HG03558 (cell line): Measurements from ENCODE around the gene XXYLT1.

Source experiments
- ATAC-seq: cut with Tn5 transposase; IDR thresholded peaks from one replicate; pipeline ENCODE4 v1.9.1; 2021; ENCODE audit warnings: moderate number of reproducible peaks; ENCODE audit not compliant: unreplicated experiment; ENCODE audit errors: extremely low read depth

Gene XXYLT1

DNA sequence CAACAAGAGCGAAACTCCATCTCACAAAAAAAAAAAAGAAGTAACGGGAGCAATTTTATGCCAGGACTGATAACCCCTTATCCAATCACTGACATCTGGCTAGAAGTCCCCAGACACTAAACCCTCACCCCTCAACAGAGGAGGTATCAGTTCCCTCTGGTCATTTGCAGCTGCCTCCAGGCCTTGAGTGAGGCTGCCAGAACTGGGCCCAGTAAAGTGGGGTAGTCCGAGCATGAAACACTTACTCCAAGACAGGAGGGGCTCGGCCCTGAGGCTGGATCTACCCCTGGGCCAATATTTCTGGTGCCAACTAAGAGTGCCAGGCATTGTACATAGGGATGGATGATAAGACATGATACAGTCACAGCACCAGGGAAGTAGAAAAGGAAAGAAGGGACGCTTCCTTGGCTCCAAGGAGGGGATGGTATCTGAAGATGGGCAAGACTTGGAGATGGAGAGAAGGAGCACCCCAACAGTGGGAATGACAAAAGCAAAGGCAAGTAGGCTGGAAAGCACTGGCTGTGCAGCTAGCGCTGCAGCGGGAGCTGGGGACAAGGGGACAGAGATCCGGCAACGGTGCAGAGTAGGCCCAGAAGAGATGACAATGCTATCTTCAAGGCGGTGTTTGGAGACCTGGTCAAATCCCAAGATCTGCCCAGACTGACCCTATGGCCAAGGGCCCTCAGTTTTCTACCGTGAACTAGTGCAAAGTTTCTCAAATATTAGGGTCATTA lies 2.2 kb downstream of the XXYLT1 start:
- no peak for ATAC-seq

DNA sequence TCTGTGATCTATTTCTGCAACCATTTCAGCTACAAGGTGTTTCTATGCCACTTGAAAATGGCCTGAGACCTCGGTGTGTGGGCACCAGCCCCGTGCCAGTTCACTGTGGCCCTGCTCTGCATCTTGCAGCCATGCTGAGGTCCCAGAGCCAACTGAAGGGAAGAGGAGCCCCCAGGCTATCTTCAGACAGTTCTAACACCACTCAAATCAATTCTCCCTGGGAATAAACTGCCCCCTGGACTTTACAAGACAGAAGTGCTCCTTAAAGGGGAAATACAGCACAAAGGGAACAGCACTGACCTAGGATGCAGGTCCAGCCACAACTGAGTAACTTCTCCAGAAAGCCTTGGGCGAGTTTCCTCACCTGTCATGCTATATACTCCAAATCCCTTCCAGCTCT lies 3.9 kb downstream of the XXYLT1 start:
- ATAC-seq, result no peak

DNA sequence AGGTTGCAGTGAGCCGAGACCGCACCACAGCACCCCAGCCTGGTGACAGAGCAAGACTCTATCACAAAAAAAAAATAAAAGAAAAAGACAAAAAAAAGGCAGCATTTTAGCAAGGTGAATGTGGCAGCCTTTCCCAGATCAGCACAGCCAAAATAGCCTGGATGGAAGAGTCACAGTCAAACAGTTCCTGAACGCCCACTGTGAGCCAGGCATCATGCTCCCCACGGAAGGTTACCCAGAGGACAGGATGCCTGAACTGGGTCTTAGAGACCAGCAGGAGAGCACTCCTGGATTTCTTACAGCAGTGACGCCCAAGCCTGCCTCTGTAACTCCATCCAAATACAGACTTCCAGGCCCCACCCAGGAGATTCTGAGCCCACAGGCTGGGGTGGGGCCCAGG lies 4.5 kb downstream of the XXYLT1 start:
- ATAC-seq, result no peak

DNA sequence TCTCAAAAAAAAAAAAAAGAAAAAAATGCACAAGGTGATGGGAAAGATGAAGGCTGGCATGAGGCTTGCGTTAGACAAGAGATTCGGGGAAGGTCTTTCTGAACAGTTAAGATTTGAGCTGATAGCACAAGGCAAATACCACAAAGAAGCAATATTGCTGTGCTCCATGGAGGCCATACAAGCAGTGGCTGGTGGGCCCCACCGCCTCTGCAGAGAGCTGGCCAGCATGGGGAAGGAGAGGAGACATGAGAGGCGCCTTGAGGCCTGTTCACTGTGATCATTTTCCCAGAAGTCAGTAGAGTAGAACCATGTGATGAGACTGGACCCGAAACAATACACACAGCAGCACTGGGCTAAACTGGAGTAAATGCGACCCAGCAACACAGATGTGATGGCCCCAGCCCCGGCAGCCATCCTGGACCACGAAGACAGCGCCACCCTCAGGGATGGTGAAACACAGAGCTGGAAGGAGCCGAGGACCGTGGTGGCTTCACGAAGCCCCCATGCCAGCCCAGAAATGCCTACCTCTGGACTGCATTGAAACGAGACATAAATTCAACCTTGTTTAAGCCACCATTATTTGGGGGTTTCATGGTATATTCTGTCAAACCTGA lies 5.5 kb downstream of the XXYLT1 start:
- ATAC-seq, result no peak

DNA sequence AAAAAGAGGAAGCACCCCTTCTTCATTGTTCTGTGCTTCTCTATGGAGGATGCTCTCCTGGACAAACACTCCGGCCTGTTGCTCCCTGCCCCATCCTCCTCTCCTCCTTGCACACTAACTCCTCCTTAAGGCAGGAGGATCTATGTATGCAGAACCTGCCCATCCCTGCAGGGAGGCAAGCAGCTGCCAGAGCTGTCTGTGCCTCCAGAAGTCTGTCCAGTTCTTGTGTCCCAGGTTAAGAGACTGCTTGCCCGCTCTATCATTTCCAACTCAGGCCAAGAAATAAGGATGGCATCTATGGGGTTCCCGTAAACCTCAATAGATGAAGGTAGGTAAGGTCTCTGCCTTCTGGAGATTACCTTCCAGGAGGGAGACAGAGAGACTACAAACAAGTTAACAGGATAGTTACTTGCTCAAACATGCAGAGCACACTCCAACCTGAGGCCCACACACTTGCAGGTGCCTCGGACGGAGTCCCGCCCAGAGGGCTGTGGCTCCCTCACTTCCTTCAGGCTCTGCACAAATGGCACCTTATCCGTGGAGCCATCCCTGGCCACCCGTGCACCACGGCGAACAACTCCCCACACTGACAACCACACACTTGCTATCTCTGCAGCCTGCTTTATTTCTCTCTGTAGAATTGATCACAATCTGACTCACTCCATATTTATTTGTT lies 6.9 kb downstream of the XXYLT1 start:
- ATAC-seq, result no peak

DNA sequence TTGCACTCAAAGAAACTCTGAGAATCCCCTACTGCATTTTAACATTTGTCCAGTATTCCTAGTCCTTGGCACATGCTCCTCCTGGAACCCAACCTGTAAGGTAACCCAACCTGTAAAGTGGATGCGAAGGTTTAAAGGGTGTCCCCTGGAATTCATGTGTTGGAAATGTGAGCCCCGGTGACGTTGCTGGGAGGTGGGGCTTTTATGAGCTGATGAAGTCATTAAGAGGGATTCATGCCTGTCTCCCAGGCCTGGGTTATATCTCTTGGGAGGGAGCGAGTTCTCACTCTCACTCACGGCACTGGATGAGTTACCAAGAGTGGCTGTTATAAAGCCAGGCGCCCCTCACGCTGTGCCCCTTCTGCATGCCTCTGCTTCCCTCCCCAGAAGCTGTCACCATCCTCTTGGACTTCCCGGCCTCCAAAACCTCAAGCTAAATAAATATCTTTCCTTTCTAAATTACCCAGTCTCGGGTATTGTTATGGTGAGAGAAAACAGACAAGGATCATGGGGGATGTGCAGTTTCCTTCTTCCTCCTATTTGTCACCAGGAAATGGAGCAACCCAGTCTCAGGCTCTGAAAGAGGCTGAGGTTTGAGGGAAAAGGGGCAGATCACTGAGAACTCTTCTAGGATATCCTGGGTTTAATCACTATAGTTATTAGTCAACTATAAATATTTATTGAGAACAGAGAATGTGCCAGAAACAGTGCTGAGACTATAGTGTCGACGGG lies 7.6 kb downstream of the XXYLT1 start:
- no peak for ATAC-seq

DNA sequence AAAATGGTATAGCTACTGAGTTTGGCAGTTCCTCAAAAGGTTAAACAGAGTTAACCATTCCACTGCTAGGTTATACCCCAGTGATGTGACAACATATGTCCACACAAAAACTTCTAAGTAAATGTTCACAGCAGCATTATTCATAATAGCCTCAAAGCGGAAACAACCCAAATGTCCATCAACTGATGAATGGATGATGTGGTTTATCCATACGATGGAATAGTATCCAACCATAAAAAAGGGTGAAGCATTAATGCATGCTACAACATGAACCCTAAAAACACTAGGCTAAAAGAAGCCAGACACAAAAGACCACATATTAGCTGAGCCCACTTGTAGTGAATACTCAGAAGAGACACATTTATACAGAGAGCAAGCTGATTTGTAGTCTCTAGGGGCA lies 9.0 kb downstream of the XXYLT1 start:
- ATAC-seq, result no peak

DNA sequence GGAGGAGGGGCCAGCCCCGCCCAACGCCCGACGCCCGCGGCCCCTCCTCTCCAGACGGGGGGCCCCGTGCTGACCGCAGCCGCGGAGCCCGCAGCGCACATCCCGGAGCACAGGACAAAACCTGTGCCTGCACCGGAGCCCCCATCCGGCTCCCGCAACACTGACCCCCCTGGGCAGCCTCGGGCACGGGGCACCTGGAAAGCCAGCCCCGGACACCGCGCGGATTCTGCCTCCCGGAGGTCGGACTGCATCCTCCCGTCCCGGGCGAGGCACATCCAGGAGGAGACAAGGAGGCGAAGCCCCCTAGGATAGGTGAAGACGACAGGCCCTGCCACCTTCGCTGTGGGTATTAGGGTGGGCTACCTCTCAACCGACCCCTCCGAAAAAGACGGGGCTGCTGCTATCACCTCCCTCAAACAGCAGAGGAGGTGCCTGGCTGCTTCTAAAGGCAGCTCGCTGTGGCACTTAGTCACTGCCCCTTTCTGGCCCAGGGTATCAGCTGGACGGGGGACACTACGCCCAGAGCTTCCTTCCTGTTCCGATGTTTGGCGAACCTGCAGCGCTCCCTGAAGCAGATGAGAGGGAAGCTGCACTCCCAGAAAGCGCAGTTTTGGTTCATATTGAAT lies 10.6 kb downstream of the XXYLT1 start:
- peak; percentile 24 for ATAC-seq

DNA sequence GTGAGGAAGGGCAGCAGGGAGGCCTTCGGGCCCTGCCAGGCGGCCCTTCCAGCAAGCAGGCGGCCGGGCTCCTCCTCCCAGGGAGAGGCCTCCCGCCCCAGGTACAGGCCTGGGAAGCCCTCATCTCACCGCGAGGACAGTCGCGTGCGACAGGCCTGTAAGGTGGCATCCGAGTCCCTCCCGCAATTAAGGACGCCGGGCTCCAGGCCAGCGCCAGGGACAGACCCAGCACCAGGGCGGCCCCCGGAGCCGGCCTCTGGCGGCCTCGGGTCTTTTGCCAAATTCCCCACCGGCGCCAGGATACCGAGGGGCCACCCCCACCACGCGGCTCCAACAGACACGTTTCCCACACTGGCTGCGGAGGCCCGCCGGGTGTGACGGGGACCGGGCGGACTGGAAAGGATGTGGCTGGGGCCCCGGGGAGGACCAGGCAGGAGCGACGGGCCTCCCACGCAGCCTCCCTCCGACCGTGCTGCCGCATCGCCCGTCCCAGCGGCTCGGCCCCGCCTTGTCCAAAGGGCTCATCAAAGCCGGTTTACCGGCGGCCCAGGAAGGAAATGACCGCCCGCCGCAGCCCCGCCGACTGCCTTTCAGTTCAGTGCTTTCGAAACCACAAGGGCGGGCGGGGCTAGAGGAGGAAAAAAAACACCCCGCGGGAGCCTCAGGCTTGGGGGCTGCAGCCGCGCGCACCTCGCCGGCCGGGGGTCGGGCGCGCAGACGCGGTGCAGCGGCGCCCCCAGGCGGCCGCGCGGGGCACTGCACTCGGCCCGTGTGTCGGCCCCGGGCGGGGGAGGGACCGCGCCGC lies 11.3 kb downstream of the XXYLT1 start:
- ATAC-seq, result peak; percentile 50

DNA sequence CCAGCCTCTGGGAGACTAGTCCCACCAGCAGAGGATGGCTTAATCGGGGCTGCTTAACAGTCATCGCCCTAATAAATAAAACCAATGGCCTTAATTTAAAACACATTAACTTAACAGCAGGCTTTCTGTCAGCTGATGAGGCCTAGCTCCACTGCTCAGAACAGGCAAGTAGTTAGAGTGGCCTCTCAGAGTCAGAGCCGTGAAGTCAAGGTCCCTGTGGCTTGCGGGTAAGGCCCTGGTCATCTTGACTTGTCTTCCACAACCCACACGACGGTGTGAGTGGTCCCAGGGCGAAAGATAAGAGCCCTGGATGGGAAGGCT lies 11.8 kb downstream of the XXYLT1 start:
- no peak for ATAC-seq

DNA sequence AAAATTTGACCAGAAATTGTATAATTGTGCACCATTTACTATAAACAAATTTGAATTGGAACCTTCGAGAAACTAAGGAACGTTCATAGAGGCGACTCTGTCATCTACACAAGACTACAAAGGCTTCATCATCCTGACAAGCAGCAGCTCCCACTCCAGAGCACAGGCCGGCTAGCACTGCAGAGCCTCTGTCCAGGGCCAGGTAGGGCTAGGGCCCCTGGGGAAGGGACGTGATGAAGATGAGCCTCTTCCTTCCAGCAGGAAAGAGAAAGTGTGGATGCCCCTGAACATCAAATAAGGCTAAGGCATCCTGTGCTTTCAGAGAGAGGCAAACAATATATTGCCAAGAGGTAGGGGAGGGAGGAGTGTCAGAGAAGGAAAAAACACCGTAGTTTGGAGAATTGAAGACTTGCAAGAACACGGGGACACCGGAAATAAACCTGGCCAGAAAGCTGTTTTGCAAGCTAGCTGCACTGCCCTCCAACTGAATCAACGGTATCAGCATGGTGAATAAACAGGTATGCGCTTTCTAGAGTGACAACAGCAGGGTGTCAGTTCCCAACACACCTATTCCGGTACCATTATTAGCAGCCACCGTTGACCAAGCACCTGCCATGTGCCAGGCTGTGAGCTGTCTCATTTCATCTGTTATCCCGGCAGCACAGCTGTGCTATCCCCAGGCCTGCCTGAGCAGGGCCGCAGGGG lies 12.4 kb downstream of the XXYLT1 start:
- ATAC-seq, result no peak

DNA sequence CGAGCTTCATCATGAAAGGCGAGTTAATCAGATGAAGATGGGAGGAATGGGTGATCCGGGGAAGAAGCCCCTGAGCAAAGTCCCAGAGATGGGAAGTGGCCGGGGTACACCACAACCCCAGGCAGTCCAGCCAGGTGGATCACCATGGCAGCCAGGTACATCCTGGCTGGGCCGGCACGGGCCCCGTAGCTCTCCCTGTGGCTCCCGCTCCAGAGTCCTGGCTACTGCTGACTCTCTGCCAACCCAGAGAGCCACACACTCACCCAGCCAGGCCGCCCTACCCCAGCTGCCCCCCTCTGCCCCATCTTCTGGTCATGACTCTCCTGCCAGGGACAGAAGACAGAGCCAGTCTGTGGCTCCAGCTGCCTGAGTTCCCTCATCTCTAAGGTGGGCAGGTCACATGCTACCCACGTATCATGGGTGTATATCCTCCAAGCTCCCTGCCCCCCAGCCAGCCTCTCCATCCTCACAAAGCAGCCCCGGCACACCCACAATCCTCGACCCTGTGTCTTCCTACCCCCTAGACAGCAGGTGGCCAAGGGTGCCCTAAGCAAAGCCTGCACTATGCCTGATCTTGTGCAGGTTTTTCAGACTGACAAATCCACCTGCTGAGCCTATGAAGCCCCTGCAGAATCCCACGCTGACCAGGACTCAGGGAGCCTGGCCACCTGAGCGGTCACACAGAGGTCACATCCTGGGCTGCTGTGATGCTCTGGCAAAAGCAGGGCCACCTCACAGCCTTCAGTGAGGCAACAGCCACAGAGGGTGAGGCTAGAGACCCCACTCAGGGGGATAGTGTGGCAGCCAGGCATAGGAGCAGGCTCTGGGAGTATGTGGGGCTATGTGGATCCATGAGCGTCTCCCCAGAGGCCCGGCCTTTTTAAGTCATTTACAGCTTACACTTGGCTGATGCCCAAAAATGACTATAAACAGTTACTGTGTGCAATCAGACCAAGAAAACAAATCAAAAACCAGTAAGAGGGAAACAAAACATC lies 13.2 kb downstream of the XXYLT1 start:
- ATAC-seq, result no peak

DNA sequence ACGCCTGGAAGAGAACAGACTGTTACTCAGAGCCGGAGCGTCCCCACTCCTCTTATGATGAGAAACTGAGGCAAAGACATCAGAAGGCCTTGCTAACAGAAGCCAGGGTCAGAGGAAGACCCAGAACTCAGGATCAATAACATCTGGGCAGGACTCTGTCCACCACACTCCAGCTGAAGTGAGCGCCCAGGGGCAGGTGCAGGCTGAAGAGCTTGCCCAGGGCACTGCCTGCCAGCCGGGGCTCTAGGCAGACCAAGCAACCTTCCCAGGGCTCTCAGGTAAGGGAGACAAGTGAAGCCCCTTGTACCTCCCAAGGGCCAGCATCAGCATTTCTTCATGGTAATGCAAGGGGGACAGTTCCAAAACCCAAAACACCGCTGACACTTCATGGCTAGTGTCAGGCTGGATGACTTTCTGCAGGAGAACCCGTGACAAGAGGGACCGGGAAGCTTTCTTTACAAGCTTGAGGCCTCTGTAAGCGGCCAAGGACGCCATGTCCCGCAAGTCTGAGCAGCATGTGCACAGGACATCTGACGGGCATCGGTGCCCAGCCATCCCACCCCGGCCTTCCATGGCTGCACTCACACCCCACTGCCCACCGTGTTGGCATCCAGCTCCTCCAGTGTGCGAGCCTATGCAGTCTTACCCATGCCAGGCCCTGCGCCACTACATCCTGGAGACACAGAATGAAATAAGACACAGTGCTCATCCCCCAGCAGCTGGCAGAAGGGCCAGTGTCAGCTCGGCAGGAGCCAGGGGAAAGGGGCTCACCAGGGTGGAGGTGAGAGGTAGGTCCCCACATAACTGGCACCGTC lies 14.1 kb downstream of the XXYLT1 start:
- ATAC-seq, result no peak

DNA sequence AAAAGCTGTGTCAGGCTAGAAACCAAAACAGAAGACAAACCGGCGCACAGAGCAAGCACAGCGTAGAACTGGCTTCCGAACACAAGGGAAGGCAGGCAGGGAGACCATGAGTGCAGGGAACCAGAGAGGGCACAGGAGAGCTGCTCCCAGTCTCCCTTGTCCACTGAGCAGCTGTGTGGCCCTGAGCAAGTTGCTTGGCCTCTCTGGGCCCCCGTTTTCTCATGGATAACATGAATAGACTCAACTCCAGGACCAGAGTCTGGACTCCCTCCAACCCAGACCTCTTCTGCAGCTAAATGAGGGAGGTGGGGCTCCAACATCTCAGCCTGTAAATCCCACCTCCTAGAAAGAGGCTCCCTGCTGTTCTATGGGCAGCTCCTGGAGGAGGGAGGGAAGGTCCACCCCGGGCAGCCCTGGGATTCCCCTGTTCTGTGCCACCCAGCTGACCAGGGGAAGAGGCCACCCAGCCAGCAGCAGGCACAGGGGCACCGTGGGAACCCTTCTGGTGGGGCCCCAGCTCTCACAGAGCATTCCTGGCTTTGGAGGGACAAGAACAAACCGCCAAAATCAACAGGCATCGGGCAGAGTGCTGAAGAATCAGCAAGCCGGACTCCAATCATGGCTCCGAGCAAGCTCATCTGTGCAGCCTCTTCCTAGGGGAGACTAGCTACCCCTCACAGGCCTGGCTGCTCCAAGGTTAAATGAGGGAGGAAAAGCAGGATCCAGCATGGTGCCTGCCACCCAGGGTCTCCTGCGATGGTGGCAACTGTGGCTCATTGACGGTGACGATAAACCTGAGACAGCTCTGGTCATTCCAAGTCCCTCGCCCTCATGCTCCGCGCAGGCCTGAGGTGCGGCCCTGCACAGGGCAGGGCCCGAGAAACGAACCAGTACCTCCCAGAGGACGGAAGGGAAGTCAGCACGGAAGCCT lies 15.1 kb downstream of the XXYLT1 start:
- ATAC-seq, result no peak

DNA sequence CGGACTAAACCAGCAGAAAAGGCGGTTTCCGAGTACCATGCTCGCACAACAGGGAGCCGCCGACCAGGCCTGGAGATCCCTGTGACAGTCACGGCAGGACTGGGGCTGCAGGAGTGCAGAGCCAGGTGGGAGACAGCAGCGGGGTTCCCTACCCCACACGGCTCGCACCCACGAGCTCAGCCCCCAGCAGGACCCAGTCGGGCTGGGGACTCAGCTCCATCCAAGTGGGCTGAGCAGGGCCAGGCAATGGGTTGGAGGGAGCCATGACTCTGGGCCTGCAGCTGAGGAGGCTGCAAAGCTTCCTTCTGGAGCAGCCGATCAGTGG lies 15.8 kb downstream of the XXYLT1 start:
- no peak for ATAC-seq

DNA sequence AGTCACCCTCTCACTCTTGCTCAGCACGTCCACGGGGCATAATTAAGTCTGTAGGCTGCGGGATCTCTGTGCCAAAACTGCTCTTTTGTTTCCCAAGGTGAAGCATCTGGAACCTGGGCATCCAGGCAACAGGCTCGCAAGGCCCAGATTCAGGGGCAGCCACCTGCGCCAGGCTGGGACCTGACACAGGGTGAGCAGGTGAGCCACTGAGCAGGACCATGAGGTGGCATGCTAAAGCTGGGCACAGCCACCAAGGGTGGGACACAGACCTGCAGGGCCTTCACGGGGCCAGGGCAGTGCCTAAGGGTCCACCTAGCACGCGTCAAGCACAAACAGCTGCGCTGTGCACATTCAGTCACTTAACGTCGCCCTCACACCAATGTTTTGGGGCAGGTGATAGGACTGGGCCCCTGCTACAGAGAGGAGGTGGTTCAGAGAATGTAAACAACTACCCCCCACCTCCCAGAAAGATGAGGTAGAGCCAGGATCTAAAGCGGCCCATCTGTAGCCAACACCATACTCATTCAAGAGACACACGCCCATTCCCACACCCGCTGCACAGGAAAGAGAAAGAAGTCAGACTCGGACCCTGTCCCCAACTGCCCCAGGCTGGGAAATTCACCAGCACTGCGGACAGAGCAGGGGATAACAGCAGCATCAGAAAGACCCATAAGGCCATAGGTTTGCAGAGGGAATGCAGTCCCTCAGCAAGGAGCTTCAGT lies 16.3 kb downstream of the XXYLT1 start:
- ATAC-seq, result no peak
